GM12875 (cell line): ENCODE measurements around the gene MYL2.

Experiments
- H3K4me3 ChIP-seq: one replicate; pipeline ENCODE4 v1.5.1; 2011; ENCODE audit warnings: low read depth, low read length, control low read depth
- CTCF ChIP-seq: IDR thresholded peaks from 2 replicates; pipeline ENCODE4 v1.5.1; 2011; ENCODE audit warnings: low read depth, mild to moderate bottlenecking, control low read depth, inconsistent platforms, low read length, moderate library complexity, borderline replicate concordance; ENCODE audit not compliant: insufficient read depth

MYL2 gene

DNA sequence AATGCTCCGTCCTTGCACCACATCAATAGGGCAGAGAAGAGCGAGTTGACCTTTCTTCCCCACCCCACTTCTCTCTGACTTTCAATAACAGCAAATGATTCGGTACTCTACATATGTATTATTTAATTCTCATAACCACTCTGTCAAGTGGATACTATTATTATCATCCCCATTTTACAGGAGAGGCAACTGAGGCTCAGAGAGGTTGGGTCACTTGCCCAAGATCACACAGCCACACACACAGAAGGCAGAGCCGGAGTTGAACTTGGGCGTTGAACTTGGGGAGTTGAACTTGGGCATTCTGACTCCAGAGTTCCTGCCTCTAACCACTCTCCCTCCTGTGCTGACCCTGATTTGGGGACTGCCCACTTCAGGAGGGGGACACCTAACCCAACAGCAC, 659 bp downstream of the MYL2 start:
- TF ChIP-seq CTCF = no peak

GRCh38 chr12:110917961-110918360, 2.4 kb downstream of the MYL2 start:
- no peak overlapping the region for H3K4me3 ChIP-seq
- TF ChIP-seq CTCF = no peak

More for the DNA sequence above, 659 bp downstream of the MYL2 start:
- no peak overlapping the region for H3K4me3 ChIP-seq

GRCh38 chr12:110917467-110917866, 2.9 kb downstream of the MYL2 start:
- TF ChIP-seq CTCF = no peak
- H3K4me3 ChIP-seq = no peak overlapping the region

- H3K4me3 ChIP-seq = no peak overlapping the region
- no peak for TF ChIP-seq CTCF
These were observed 4.0 kb downstream of the MYL2 start for GRCh38 chr12:110916295-110916875.

GRCh38 chr12:110913119-110914056, 7.0 kb downstream of the MYL2 start:
- H3K4me3 ChIP-seq = no peak overlapping the region
- no peak for TF ChIP-seq CTCF

- H3K4me3 ChIP-seq = no peak overlapping the region
- TF ChIP-seq CTCF = no peak
These were observed 8.1 kb downstream of the MYL2 start for GRCh38 chr12:110912263-110912662.
